Stimulated activated CD8-positive, alpha-beta memory T cell treated with anti-CD3 and anti-CD28 coated beads, Interleukin-15, amount 100 ng/mL, for 48 hours (primary cell): Measurements from ENCODE around the gene BRD4.
A peak's percentile ranks its signal among the peaks of the same experiment; 100 is the strongest.

Experiments
- DNase-seq, 2 donors: peaks; one replicate each; pipeline ENCODE4 v3.0.0-alpha.2; 2020; ENCODE audit warnings: low read depth in 2 of 2

BRD4 gene

DNA sequence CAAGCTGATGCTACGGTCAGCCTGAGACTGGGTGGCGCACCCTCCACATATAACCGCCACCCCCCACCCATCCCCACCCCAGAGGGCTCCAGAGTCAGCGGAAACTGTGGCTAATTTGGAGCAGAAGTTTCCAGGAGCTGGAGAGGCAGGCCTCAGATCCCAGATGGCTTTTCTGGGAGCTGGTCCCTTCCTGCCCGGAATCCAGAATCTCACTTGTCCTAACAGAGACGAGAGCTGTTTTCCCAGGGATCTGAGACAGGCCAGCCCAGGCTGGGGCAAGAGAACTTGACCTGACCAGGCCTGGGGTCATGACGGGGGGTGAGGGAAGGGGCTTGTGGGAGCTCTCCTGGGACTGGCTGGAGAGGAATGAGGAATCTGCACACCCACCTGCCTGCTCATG is 106.6 kb downstream of the BRD4 start:
- no peak for DNase-seq

DNA sequence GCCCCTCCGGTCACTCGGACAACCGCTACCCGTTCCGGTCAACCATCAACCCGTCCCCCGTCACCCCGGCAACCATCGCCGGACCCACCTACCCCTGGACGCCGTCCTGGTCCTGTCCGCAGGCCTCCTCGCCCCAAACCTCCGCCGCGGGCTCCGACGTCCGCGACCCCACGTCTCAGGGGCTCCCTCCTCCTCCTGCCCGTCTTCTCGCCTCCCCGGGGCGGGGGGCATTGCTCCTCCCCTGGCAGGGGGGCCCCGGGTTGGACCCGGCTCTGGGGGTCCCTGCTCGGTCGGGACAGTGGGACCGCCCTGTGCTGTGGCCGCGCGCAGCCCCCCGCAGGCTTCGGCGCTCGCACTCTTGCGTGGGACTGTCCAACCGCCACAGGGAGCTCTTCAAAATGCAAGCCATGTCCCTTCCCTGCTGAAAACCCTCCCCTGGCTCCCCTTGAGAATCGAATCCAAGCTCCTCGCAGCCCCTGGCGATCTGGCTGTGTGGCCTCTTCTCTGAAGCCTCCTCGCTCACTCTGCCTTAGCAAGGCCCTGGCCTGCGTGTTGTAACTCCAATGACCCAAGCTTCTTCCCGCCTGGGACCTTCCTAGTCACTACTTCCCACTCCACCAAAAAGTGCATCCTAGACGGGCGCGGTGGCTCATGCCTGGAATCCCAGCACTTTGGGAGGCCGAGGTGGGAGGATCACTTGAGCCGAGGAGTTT is 108.5 kb downstream of the BRD4 start:
- no peak for DNase-seq

DNA sequence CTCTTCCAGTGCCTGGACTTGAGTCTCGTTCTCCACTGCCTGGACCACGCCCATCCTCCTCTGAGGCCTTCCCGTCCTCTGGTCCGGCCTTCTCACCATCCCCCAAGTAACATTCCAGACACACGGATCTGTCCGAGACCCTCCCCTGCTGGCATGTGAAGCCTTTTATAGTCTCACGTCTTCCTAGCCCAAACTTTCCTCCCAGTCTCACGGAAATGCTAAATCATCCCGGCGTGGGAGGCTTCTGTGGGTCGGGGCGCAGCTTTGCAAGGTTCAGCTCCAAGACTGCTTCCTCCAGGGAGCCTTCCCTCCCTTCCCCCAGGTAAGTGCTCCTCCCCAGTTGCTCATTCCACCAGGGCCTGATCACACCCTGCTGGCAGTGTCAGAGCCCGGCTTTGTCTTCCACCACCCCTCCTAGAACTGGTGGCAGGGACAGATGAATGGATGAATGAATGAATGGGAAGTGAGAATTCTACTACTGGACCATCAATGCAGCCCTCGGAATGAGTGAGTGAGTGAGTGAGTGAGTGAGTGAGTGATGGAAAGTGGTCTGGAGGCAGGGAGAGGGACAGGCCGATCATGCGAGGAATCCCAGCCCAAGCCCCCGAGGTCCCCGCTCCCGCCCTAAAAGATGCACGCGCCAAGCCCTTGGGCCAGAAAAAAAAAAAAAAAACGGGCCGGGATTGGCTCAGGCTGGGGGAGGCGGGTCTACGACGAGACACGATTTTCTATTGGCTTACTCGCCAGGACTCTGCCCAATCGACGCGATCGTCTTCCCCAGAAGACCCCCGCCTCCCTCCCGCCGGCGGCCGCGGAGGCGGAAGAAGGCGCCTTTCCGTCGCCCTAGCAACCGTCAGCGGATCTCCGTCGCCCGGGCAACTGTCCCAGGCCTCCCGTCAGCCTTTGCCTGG is 109.3 kb downstream of the BRD4 start:
- peak; percentile 74 to 77 for DNase-seq

DNA sequence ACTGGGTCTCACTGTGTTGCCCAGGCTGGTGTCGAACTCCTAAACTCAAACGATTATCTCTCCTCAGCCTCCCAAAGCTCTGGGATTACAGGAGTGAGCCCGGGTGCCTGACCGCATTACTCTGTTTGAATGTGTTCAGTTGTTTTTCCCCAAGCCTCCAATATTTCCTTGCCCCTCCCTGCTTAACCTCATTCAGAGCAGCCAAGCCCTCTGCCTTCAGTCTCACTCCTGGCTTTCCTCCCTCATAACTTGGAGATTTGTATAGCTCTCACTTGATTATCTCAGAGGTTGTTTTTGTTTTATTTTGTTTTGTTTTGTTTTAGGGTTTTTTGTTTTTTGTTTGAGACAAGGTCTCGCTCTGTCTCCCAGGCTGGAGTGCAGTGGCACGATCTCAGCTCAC is 111.5 kb downstream of the BRD4 start:
- no peak for DNase-seq

DNA sequence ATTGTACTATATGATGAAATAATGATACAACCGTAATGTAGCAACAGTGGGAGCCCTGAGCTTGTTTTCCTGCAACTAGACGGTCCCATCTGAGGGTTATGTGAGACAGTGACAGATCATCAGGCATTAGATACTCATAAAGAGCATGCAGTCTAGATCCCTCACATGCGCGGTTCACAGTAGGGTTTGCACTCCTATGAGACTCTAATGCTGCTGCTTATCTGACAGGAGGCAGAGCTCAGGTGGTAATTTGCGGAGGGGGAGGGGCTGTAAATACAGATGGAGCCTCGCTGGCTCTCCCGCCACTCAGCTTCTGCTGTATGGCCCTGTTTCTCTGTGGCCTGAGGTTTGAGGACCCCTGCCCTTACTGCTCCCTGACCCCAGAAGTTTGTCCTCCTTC is 113.8 kb downstream of the BRD4 start:
- no peak for DNase-seq

DNA sequence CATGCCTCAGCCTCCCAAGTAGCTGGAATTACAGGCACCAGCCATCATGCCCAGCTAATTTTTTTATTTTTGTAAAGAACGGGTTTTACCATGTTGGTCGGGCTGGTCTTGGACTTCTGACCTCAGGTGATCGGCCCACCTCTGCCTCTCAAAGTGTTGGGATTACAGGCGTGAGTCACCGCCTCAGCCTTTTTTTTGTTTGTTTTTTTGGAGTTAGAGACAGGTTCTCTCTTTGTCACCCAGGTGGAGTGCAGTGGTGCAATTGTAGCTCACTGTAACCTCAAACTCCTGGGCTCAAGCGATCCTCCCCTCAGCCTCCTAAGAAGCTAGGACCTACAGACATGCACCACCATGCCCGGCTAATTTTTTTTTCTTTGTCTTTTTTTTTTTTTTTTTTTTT is 116.0 kb downstream of the BRD4 start:
- DNase-seq: no peak

DNA sequence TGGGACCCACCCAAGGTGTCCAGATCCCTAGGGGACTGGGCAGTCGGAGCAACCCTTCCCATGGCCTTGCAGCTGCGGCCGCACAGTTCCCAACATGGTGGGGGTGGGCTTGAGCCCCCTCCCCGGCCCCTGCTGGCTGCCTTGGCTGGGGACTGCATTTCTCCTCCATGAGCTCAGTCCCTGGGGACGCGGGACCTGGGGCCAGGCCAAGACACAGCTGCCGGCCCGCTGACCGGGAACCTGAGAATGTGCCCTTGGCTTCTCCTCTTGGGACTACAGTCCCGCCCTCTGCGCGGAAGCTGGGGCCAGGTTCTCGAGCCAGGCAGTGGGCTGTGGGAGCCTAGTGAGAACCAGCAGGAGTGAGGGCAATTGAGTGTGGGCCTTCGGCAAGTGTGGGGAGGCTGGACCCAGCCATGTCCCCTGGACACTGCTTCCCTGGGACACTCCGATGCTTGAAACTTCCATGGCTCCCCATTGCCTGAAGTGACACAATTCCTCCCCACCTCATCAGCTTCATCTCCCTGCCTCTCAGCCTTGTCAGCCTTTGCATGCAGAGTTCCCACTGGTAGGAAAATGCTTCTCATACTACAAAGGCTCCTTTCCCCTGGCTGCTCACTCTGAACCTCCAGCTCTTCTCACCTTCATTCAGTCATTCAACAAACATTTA is 118.5 kb downstream of the BRD4 start:
- no peak for DNase-seq

DNA sequence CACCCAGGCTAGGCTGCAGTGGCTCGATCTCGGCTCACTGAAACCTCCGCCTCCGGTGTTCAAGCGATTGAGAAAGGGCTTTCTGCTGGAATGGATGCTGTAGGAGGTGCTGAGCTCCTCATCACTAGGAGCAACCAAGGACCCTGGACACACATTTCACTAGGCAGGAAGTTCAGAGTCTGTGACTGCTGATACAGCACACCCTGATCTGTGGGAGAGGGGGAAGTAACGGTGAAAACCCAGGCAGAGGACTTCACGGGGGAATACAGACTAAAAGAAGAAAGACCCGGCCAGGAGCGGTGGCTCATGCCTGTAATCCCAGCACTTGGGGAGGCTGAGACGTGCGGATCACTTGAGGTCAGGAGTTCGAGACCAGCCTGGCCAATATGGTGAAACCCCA is 119.6 kb downstream of the BRD4 start:
- no peak for DNase-seq

DNA sequence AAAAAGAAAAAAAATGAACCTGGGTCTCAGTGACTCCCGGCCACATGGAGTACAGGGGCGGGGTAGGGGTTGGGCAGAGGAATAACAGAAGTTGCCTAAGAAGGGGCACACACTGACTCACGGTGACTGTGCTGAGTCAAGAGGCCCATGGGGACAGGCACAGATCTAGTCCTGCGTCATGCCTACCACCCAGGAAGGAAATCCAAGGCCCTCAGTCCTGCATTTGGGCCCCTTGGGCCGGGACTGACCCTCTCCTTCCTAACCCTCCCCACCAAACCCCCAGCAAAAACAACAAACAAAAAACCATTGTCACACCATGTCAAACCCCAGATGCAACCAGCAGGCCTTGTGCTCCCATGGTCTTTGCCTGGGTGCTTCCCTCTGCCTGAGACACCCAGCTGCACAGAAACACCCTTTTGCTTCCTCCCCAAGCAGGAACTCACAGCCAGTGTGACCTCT is 122.0 kb downstream of the BRD4 start:
- no peak for DNase-seq

DNA sequence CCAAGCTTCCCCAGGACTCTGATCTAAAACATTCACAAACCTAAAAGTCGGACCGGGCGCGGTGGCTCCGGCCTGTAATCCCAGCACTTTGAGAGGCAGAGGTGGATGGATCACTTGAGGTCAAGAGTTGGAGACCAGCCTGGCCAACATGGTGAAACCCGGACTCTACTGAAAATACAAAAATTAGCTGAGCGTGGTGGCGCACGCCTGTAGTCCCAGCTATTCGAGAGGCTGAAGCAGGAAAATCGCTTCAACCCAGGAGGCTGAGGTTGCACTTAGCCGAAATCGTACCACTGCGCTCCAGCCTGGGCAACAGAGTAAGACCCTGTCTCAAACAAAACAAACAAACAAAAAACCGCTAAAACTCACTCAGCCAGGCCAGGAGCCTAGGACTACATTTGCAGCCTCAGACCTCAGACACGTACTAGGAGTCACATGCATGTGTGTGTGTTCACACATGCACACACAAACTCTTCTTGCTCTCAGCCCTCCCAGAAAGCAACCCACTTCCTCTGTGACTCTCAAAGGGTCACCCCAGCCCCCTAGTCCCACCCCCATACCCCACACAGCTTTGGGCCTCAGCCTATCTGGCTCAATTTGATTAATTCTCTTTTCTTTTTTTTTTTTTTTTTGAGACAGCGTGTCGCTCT is 130.8 kb downstream of the BRD4 start:
- no peak for DNase-seq

DNA sequence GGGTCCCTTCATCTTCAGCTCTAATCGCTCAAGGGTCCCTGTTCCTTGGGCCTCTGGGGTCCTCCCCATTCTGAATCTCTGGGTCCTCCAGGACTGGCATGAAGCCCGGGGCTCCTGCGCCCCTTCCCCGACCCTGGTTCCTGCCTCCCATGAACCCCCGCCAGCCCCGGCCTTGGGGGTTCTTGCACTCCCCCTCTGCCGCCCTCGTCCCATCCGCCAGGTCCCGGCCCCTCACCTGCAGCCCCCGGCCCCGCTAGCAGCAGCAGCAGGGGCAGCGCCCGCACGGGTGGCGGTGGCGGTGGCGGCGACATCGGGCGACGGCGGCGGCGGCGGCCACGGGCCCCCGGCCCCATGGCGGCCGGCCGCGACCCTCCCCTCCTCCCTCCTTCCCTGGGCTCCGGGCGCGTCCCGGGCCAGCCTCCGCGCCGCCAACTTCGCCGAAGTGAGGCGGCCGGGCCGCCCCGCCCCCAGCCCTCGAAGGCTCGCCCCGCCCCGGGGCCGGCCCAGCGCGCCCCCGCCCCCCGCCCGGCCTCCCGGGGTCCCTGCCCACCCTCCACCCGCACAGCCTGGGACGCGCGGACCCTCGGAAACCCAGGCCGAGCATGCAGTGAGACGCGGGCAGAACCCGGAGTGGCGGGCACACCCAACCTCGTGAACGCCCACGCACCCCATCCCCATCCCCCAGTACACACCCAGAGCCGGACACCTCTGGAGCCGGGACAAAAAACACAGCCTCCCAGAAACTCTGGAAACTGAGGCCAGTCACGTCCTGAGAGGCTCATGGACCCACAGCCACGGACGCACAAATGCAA is 131.6 kb downstream of the BRD4 start, which contains the start of gene NOTCH3:
NOTCH3 (minus strand) TSS at position 443 of the 812 bp plus-strand sequence; CDS start at position 353, 90 bp downstream.
- no peak for DNase-seq

DNA sequence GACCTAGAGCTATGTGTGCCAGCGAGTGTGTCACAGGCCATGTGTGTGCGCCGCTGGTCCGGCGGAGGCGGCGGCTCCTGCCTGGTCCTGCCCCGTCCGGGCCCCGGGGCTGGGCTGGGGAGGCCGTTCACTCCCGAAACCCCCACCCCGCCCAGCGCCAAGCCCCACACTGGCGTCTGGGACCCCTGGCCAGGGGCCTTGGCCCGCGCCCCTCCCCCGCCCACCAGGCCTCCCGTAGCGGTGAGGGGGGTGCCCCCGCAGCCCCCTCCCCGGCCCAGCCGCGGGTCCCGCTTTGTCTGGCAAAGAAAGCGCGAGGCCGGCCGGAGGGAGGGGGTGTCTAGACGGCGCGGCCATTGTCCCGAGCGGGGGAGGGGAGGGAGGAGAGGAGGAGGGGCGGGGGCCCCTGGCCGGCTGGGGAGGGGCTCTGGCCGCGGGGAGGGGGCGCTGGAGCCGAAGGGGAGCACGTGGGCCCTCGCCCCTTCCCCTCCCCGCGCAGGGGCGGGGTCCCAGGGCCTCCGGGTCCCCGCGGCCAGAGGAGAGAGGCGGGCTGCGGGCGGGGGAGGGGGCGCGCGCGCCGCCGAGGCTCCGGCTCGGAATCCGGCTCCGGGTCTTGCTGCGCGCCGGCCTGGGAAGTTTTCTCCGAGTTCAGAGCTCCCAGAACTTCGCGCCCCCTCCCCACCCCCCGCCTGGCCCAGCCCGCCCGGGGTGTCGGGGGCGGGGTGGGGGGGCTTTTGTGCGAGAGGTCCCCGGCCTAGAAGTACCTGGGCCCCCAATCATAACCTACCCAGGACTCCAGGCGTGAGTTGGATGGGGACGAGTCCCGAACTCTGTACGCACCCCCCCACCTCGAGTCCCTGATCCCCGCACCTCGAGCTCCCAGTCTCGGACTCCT is 132.4 kb downstream of the BRD4 start:
- no peak for DNase-seq

DNA sequence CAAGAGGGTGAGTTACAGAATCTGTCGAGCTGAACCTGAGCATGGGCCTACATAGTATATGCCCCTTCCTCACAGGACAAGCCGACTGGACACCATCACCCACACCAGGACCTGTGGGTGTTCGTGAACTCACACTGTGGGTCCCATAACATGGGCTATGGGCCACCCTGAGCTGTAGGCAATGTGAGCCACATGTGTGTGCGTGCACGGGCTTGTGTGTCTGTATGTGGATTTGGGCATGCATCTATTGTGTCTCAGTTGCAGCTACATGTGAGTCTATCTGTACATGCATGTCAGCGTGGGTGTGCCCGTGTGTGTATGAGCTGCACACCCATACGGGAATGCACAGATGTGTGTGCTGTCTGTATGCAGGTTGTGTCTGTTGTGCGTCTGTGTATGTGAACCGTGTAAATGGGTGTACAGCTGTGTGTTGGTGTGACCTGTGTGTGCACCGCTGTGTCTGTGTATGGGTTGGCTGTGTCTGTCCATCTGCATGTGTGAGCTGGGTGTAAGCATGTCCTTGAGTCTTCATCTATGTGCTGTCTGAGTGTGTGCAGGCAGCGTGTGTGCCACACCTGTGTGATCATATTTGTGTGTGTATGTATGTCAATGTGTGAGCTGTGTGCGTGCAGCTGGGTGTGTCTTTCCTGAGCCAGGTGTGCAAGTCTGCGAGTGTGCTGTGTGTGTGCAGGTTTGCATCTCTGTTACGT is 133.2 kb downstream of the BRD4 start:
- no peak for DNase-seq

DNA sequence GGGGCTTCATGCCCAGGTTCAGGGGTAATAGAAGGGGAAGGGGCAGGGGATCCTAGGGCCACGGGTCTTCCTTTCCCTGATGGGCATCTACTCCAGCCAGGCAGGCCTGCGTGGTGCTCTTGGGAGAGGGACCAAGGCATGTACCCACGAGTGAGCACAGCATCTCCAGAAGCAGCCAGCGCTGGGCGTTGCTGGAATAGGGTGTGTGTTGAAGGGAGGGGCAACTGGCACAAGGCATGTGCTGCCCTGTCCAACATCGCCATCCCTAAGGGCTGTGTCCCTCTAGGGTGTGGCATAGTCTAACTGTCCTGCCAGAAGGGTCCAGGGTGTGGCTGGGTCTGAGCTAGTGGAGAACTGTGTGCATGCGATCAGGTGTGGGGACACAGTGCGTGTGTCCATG is 134.4 kb downstream of the BRD4 start:
- DNase-seq: no peak

DNA sequence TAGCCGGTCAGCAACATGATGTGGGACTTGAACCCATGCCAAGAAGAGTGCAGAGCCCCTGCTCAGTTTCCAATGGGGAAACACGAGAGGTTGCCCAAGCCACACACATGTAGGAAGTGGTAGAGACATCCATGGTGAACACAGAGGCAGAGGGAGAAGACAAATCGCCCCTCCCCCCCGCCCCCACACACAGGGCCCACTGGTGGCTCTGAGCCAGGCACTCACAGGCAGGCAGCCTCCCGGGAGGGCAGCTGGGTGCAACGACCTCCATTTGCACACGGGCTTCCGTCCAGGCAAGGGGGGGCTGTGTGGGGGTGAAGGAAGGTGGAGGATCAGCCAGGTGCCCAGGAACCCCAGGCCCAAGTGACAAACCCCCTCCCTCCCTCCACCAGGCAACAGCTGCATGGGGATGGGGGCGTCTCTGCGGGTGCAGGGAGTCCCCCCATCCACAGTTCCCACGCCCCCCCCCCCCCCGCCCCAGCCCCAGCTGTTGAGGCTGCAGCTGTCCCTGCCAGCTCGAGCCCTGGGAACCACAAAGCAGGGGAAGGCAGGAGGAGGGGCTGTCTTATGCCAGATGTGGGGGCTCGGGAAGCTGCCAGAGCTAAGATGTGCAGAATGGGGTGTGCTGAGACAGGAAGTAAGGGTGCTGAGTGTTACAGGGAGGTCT is 134.9 kb downstream of the BRD4 start:
- DNase-seq: no peak

DNA sequence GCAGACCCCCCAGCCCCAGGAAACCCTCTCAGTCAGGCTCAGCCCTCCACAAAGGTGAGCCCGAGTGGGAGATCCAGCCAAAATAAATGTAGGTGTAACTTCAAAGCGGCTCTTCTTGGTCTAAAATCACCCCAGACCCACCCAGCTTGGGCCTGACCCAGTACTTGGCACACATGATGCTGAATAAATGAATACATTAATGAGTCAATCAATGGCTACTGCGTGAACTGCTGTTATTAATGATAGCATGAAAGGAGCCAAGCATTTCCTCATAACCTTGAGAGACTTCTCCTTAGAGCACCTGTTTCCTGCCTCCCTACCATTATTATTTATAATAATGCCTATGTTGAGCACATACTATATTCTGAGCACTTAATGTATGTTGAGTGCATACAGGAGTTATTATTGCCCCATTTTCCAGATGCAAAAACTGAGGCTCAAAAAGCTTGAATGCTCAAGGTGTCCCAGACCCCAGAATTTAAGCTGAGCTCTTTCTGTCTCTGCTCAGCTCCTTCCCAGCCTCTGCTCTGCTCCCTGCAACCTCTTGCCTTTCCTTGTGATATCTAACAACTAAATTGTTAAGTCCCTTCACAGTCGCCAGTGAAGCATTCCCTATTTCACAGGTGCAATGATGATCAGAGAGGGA is 135.9 kb downstream of the BRD4 start:
- DNase-seq: no peak

DNA sequence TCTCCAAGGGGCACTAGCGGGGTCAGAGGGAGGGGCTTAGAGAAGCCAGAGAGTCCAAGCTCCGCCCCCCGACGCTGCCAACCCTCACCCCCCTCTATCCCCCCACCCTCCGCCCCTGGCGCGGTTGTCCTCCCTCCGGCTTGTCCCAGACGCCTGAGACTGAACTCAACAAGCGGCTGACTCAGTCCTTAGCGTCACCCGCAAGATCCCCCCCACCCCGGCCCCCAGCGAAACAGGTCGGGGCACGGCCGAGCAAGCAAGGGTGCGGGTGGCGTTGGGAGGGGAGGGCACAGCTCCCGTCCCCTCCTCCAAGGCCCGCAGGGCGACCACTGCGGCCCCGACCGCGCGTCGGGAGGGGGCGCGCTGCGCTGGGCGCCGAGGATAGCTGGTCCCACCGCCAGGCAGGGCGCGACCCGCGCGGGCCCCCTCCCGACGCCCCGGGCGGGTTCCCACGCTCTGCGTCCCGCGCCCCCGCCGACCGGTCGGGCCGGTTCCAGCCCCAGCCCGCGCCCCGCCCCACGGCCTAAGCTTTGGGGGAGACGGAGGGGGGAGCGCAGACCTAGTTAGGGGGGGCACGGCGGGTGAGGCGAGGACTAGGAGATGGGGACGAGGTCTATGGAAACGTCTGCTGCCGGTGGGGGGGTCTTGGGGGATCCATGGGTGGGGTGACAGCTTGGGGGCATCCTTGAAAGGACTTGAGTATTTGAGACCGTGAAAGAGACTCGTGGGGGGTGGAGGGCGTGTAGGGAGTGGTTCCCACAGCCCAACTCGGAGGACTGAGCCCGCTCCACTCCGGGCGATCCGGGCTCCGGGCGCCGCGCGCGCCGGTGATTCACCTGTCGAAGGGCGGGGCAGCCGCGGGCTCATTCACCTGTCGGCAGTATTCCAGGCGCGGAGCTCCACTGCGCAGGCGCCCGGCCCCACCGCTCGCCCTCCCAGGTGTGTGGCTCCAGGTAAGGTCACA is 136.7 kb downstream of the BRD4 start:
- no peak for DNase-seq
